NCI-H69 (cell line): ENCODE measurements around the gene RTN4RL1.

Experiments
- DNase-seq: peaks from one replicate; lab custom pipeline; 2025; lab: John Stamatoyannopoulos, UW

The RTN4RL1 gene

GRCh38 chr17:2059547-2060384 lies 34.6 kb upstream of the RTN4RL1 start:
- DNase-seq, result no peak

GRCh38 chr17:2058586-2059546 lies 33.7 kb upstream of the RTN4RL1 start:
- DNase-seq, result peak; percentile 53

- DNase-seq, result no peak
Observed at GRCh38 chr17:2057760-2058585, 32.8 kb upstream of the RTN4RL1 start.

GRCh38 chr17:2057175-2057759 lies 32.1 kb upstream of the RTN4RL1 start:
- DNase-seq, result no peak

- no peak for DNase-seq
Observed at GRCh38 chr17:2056206-2057174, 31.4 kb upstream of the RTN4RL1 start.

- peak; percentile 36 for DNase-seq
Observed at GRCh38 chr17:2055292-2056205, 30.4 kb upstream of the RTN4RL1 start.

GRCh38 chr17:2054512-2055291 lies 29.6 kb upstream of the RTN4RL1 start, which contains the start of gene HIC1:
TSS of gene HIC1 (plus strand) at chr17:2055103. CDS start at chr17:2056691, 1,588 bp downstream.
- DNase-seq, result peak; percentile 71

- DNase-seq, result no peak
Observed at GRCh38 chr17:2054262-2054511, 29.1 kb upstream of the RTN4RL1 start.

GRCh38 chr17:2053380-2054261 lies 28.5 kb upstream of the RTN4RL1 start:
- DNase-seq, result peak; percentile 74

- DNase-seq, result peak; percentile 13
Observed at GRCh38 chr17:2051933-2052559, 26.9 kb upstream of the RTN4RL1 start.

GRCh38 chr17:2051061-2051932 lies 26.2 kb upstream of the RTN4RL1 start:
- peak; percentile 67 for DNase-seq

- DNase-seq, result peak; percentile 87
Observed at GRCh38 chr17:2050300-2051060, 25.3 kb upstream of the RTN4RL1 start.

- DNase-seq, result peak; percentile 88
Observed at GRCh38 chr17:2049333-2050299, 24.5 kb upstream of the RTN4RL1 start.

GRCh38 chr17:2048805-2049204 lies 23.7 kb upstream of the RTN4RL1 start:
- no peak for DNase-seq
